Stimulated activated CD8-positive, alpha-beta memory T cell treated with anti-CD3 and anti-CD28 coated beads, Interleukin-12 subunit alpha, Interleukin-12 subunit beta, amount 100 ng/mL, for 4 hours (primary cell): ENCODE measurements around the gene GLIPR1.
"Not testable (repeated sequence)": the region's sequence is repeated elsewhere in the genome, so short reads cannot be mapped to it uniquely, and the experiment has no call there.

ENCODE experiments used
- DNase-seq: peaks from one replicate; pipeline ENCODE4 v3.0.0-alpha.2; 2020; ENCODE audit warnings: low read depth

The GLIPR1 gene

GRCh38 chr12:75521224-75521623 is 40.7 kb downstream of the GLIPR1 start:
- DNase-seq: not testable (repeated sequence)

GRCh38 chr12:75522124-75522523 is 41.6 kb downstream of the GLIPR1 start:
- not testable (repeated sequence) for DNase-seq

- no peak for DNase-seq
These were observed 44.7 kb downstream of the GLIPR1 start for GRCh38 chr12:75525263-75525662.

GRCh38 chr12:75526655-75527511 is 46.3 kb downstream of the GLIPR1 start:
- DNase-seq: no peak

GRCh38 chr12:75528272-75528671 is 47.7 kb downstream of the GLIPR1 start:
- DNase-seq: no peak

- DNase-seq: no peak
These were observed 48.1 kb downstream of the GLIPR1 start for GRCh38 chr12:75528692-75529091.

- no peak for DNase-seq
These were observed 48.8 kb downstream of the GLIPR1 start for GRCh38 chr12:75529316-75529715.

- no peak for DNase-seq
These were observed 49.3 kb downstream of the GLIPR1 start for GRCh38 chr12:75529826-75530225.

GRCh38 chr12:75533239-75533638 is 52.7 kb downstream of the GLIPR1 start:
- no peak for DNase-seq

- DNase-seq: no peak
These were observed 59.3 kb downstream of the GLIPR1 start for GRCh38 chr12:75539889-75540288.

GRCh38 chr12:75542942-75543341 is 62.4 kb downstream of the GLIPR1 start:
- DNase-seq: no peak

- DNase-seq: no peak
These were observed 63.0 kb downstream of the GLIPR1 start for GRCh38 chr12:75543529-75543928.

- DNase-seq: no peak
These were observed 65.1 kb downstream of the GLIPR1 start for GRCh38 chr12:75545636-75546035.

- DNase-seq: no peak
These were observed 68.3 kb downstream of the GLIPR1 start for GRCh38 chr12:75548879-75549278.

- DNase-seq: no peak
These were observed 69.4 kb downstream of the GLIPR1 start for GRCh38 chr12:75549989-75550388.

- DNase-seq: no peak
These were observed 70.1 kb downstream of the GLIPR1 start for GRCh38 chr12:75550401-75551240.

GRCh38 chr12:75551477-75551876 is 70.9 kb downstream of the GLIPR1 start:
- no peak for DNase-seq

- DNase-seq: no peak
These were observed 72.8 kb downstream of the GLIPR1 start for GRCh38 chr12:75553398-75553797.
